Tibial nerve (tissue), 4 donors: ENCODE measurements around the gene LYPD1.

ENCODE experiments used
- EP300 ChIP-seq, 2 donors: sonication (generic); formaldehyde crosslinking; IDR thresholded peaks; one replicate each; pipeline ENCODE4 v1.6.1; 2017; ENCODE audit warnings: antibody characterized with exemption in 2 of 2, mild to moderate bottlenecking in 1 of 2
- POLR2A ChIP-seq, 2 donors: fragments of 450-650 bp; IDR thresholded peaks; one replicate each; pipeline ENCODE4 v1.6.1; 2017; ENCODE audit warnings: antibody characterized with exemption in 2 of 2, mild to moderate bottlenecking in 2 of 2, moderate library complexity in 2 of 2
- TF ChIP-seq, protein P1 (sequence below), 5 experiments: fragments of 200-600 bp in 3 of 5; fragments of 450-650 bp in 2 of 5; sonication (generic) in 3 of 5; IDR thresholded peaks; one replicate each; pipeline ENCODE4 v1.5.1; 2016 to 2019; ENCODE audit warnings: antibody characterized with exemption in 5 of 5, mild to moderate bottlenecking in 3 of 5, moderate library complexity in 2 of 5

DNA sequence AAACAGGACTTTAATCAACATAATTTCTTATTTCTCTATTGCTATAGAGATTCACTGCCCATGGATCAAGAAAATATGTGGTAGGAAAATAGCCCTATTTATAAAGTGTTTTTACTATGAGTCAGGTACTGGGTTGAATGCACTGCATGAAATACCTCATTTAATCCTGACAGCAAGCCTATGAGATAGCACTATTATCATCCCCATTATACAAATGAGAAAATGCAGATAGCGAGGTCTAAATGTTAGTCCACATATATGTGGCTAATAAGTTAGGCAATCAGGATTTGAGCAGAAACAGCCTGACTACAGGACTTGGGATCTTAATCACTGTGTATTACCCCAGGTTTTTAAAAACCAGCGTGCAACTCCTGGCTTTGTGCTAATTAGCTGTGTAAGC lies 8.5 kb upstream of the LYPD1 start:
- TF ChIP-seq, protein P1, sequence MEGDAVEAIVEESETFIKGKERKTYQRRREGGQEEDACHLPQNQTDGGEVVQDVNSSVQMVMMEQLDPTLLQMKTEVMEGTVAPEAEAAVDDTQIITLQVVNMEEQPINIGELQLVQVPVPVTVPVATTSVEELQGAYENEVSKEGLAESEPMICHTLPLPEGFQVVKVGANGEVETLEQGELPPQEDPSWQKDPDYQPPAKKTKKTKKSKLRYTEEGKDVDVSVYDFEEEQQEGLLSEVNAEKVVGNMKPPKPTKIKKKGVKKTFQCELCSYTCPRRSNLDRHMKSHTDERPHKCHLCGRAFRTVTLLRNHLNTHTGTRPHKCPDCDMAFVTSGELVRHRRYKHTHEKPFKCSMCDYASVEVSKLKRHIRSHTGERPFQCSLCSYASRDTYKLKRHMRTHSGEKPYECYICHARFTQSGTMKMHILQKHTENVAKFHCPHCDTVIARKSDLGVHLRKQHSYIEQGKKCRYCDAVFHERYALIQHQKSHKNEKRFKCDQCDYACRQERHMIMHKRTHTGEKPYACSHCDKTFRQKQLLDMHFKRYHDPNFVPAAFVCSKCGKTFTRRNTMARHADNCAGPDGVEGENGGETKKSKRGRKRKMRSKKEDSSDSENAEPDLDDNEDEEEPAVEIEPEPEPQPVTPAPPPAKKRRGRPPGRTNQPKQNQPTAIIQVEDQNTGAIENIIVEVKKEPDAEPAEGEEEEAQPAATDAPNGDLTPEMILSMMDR (IDR thresholded peaks at IDR 0.05) = no peak
- TF ChIP-seq POLR2A (IDR thresholded peaks at IDR 0.05) = no peak
- TF ChIP-seq EP300 (IDR thresholded peaks at IDR 0.05) = no peak
